Panc1 (cell line): ENCODE data around the gene HINFP. TPM values are rescaled to one million over a fixed set of nuclear protein-coding genes. Genes with fewer than 3 reads are reported as not detected.

Source experiments
- ATAC-seq: fragments of 200-7000 bp; cut with Tn5 transposase; 2 replicates; pipeline ENCODE4 v1.9.1; 2020; ENCODE audit warnings: mild to moderate bottlenecking, moderate library complexity
- BruUV-seq: library from RNA; stranded (reverse); fragments of 400-500 nt; replicated peaks from 2 replicates; lab custom pipeline; 2021; lab: Mats Ljungman, UMichigan
- CTCF ChIA-PET: fragments of 300-600 bp; sonication (Branson Sonifier 250); formaldehyde crosslinking; loops from one replicate; lab custom pipeline; 2022; ENCODE audit warnings: antibody characterized with exemption; lab: Charles Lee
- POLR2A ChIA-PET: fragments of 300-600 bp; sonication (Branson Sonifier 250); formaldehyde crosslinking; loops from one replicate; lab custom pipeline; 2022; ENCODE audit warnings: antibody characterized with exemption; lab: Charles Lee
- DNase-seq: peaks from one replicate; pipeline ENCODE4 v3.0.0-alpha.2; 2010; ENCODE audit warnings: low read depth, low spot score
- H3K27ac ChIP-seq: 2 replicates; pipeline ENCODE4 v1.5.1; 2011; ENCODE audit warnings: mild to moderate bottlenecking, low read length, inconsistent platforms
- H3K27me3 ChIP-seq: fragments of 200-500 bp; sonication (Bioruptor generic); 2 replicates; pipeline ENCODE4 v1.6.0; 2014; ENCODE audit warnings: low read length, inconsistent platforms; ENCODE audit not compliant: control insufficient read depth, insufficient read depth
- H3K36me3 ChIP-seq: fragments of 200-500 bp; sonication (Bioruptor generic); 2 replicates; pipeline ENCODE4 v1.5.1; 2014; ENCODE audit warnings: inconsistent platforms, mild to moderate bottlenecking, low read length, moderate library complexity; ENCODE audit not compliant: control insufficient read depth, insufficient read depth
- H3K4me1 ChIP-seq: 2 replicates; pipeline ENCODE4 v1.5.1; 2011; ENCODE audit warnings: inconsistent platforms, mild to moderate bottlenecking, low read length, moderate library complexity; ENCODE audit not compliant: control insufficient read depth, insufficient read depth
- H3K4me3 ChIP-seq, 2 experiments: 2 replicates each; pipeline ENCODE4 v1.5.1; 2011 to 2012; ENCODE audit warnings: low read depth in 2 of 2, low read length in 2 of 2, mild to moderate bottlenecking in 2 of 2, inconsistent platforms in 1 of 2, moderate library complexity in 1 of 2
- H3K9me3 ChIP-seq: fragments of 200-500 bp; sonication (Bioruptor generic); 2 replicates; pipeline ENCODE4 v1.5.1; 2014; ENCODE audit warnings: low read depth, mild to moderate bottlenecking, inconsistent platforms, low read length, moderate library complexity; ENCODE audit not compliant: control insufficient read depth, insufficient read depth
- POLR2AphosphoS5 ChIP-seq: IDR thresholded peaks from 2 replicates; pipeline ENCODE4 v1.6.1; 2012; ENCODE audit warnings: mild to moderate bottlenecking, low read depth, low read length, moderate library complexity
- SIN3A ChIP-seq: IDR thresholded peaks from 2 replicates; pipeline ENCODE4 v1.6.1; 2012; ENCODE audit warnings: low read depth, mild to moderate bottlenecking, low read length, moderate library complexity, borderline replicate concordance; ENCODE audit not compliant: insufficient read depth
- TCF7L2 ChIP-seq: IDR thresholded peaks from 2 replicates; pipeline ENCODE4 v1.6.1; 2011; ENCODE audit warnings: mild to moderate bottlenecking, low read depth, low read length, inconsistent platforms
- in situ Hi-C: cut with HindIII; loops from 2 replicates; pipeline ENCODE4 v1.10.0; 2016; ENCODE audit warnings: low sequenced_read_pairs, low pct_unique_long_range_greater_than_20kb
- intact Hi-C: fragments of 100-400 bp; cut with micrococcal nuclease; formaldehyde crosslinking; loops from one replicate; pipeline ENCODE4 v1.10.0; 2022; ENCODE audit not compliant: unreplicated experiment
- total RNA-seq: library from RNA; stranded (reverse); gene quantifications from one replicate; pipeline ENCODE4 v1.2.1, GENCODE V29; 2021; ENCODE audit not compliant: unreplicated experiment
- TF ChIP-seq, protein P1 (sequence below), 2 experiments: IDR thresholded peaks; 2 replicates each; pipeline ENCODE4 v1.6.1; 2011 to 2012; ENCODE audit warnings: low read depth in 2 of 2, control low read depth in 1 of 2, low read length in 1 of 2, mild to moderate bottlenecking in 1 of 2, moderate library complexity in 1 of 2; ENCODE audit not compliant: insufficient read depth in 1 of 2
- TF ChIP-seq, protein P2 (sequence below): fragments of 450-650 bp; IDR thresholded peaks from 2 replicates; pipeline ENCODE4 v1.5.1; 2017; ENCODE audit warnings: mild to moderate bottlenecking

HINFP gene
- total RNA-seq, 1 experiment from 2014 or later, result 52.7 TPM

DNA sequence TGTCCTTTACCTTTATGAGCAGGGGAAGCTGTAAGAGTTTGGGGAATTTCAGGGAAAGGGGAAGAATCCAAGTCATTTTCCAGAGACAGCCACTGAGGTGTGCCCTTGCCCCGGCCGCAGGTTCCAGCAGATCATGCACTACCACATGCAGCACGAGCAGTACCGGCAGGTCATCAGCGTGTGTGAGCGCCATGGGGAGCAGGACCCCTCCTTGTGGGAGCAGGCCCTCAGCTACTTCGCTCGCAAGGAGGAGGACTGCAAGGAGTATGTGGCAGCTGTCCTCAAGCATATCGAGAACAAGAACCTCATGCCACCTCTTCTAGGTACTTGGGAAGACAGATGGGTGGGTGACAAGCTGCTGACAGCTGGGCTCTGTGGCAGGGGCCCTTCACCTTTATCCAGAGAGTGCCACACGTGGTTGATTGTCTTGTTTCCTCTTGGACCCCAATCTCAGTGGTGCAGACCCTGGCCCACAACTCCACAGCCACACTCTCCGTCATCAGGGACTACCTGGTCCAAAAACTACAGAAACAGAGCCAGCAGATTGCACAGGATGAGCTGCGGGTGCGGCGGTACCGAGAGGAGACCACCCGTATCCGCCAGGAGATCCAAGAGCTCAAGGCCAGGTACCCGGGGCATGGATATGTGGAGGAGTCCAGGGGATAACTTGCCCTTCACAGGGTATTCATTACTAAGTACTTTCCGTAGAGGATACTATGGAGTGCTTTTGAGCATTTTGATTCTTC is 42.5 kb upstream of the HINFP start:
- Histone ChIP-seq H3K27me3 (no peaks in the 10 kb centered on the region), H3K36me3 (no peaks in the 10 kb centered on the region; the same call in 1 of the 2 replicates), H3K4me1 (no peaks in the 10 kb centered on the region), H3K9me3 (no peaks in the 10 kb centered on the region), H3K4me3 (no peak overlapping the region), H3K27ac (no peak overlapping the region)
- ChIA-PET CTCF (no interaction called here), POLR2A (no interaction called here)
- DNase-seq (no peak), ATAC-seq (no peak)
- in situ Hi-C loops (no loop called here), intact Hi-C loops (no loop called here)
- TF ChIP-seq TCF7L2 (no peak), POLR2AphosphoS5 (no peak), SIN3A (no peak)
- TF ChIP-seq, protein P1, sequence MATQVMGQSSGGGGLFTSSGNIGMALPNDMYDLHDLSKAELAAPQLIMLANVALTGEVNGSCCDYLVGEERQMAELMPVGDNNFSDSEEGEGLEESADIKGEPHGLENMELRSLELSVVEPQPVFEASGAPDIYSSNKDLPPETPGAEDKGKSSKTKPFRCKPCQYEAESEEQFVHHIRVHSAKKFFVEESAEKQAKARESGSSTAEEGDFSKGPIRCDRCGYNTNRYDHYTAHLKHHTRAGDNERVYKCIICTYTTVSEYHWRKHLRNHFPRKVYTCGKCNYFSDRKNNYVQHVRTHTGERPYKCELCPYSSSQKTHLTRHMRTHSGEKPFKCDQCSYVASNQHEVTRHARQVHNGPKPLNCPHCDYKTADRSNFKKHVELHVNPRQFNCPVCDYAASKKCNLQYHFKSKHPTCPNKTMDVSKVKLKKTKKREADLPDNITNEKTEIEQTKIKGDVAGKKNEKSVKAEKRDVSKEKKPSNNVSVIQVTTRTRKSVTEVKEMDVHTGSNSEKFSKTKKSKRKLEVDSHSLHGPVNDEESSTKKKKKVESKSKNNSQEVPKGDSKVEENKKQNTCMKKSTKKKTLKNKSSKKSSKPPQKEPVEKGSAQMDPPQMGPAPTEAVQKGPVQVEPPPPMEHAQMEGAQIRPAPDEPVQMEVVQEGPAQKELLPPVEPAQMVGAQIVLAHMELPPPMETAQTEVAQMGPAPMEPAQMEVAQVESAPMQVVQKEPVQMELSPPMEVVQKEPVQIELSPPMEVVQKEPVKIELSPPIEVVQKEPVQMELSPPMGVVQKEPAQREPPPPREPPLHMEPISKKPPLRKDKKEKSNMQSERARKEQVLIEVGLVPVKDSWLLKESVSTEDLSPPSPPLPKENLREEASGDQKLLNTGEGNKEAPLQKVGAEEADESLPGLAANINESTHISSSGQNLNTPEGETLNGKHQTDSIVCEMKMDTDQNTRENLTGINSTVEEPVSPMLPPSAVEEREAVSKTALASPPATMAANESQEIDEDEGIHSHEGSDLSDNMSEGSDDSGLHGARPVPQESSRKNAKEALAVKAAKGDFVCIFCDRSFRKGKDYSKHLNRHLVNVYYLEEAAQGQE (IDR thresholded peaks at IDR 0.05; ENCODE audit: insufficient read depth in 1 of 2, low read depth in 2 of 2, low read length in 1 of 2), result no peak
- TF ChIP-seq, protein P2, sequence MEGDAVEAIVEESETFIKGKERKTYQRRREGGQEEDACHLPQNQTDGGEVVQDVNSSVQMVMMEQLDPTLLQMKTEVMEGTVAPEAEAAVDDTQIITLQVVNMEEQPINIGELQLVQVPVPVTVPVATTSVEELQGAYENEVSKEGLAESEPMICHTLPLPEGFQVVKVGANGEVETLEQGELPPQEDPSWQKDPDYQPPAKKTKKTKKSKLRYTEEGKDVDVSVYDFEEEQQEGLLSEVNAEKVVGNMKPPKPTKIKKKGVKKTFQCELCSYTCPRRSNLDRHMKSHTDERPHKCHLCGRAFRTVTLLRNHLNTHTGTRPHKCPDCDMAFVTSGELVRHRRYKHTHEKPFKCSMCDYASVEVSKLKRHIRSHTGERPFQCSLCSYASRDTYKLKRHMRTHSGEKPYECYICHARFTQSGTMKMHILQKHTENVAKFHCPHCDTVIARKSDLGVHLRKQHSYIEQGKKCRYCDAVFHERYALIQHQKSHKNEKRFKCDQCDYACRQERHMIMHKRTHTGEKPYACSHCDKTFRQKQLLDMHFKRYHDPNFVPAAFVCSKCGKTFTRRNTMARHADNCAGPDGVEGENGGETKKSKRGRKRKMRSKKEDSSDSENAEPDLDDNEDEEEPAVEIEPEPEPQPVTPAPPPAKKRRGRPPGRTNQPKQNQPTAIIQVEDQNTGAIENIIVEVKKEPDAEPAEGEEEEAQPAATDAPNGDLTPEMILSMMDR, result no peak
- no TSS peak for BruUV-seq

DNA sequence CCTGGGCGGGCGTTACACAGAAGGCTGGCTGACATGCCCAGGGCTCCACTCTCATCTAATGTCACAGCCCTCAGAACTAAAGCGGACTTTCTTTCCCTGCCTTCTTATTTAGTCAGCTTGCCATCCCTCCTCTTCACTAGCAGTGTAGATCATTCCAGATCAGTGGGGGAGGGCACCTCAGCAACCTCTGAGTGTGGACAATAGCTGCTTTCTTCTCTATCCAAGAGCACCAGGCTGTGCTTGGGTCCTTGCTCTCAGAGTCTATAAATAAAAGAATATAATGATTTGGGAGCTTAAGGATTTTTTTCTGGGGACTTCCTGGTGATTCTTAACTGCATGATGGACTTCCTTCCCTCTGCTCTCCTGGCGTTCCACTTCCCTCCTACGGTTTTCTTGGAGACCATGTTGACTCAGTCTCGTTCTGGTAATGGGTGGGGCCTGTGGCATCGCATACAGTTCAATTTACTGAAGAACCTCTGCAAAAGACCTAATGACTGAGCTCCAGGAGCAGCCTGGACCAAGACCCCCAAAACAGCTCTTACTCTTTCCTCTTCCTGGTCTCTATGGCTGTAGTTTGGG is 39.6 kb upstream of the HINFP start:
- no peaks in the 10 kb centered on the region for H3K9me3 ChIP-seq
- ChIA-PET CTCF (no interaction called here), POLR2A (no interaction called here)
- no TSS peak for BruUV-seq
- no peak overlapping the region for H3K4me3 ChIP-seq
- DNase-seq (no peak), ATAC-seq (no peak)
- in situ Hi-C loops, result no loop called here
- no peaks in the 10 kb centered on the region for H3K27me3 ChIP-seq
- intact Hi-C loops, result no loop called here
- H3K36me3 ChIP-seq, result no peaks in the 10 kb centered on the region; the same call in 1 of the 2 replicates
- no peak overlapping the region for H3K27ac ChIP-seq
- H3K4me1 ChIP-seq, result peaks cover 10% of the 10 kb centered on the region
- TF ChIP-seq, protein P2, result no peak
- no peak for TF ChIP-seq SIN3A
